ENCODE measurements around the gene TACC2. TPM values are rescaled to one million over a fixed set of nuclear protein-coding genes. Genes with fewer than 3 reads are reported as not detected.

Gene TACC2
- total RNA-seq, 5 donors from 2014 or later (not counting 1 experiment from before 2014, with no cell fraction given), result 0.46 to 0.70 (median 0.60) TPM; not detected in 2

DNA sequence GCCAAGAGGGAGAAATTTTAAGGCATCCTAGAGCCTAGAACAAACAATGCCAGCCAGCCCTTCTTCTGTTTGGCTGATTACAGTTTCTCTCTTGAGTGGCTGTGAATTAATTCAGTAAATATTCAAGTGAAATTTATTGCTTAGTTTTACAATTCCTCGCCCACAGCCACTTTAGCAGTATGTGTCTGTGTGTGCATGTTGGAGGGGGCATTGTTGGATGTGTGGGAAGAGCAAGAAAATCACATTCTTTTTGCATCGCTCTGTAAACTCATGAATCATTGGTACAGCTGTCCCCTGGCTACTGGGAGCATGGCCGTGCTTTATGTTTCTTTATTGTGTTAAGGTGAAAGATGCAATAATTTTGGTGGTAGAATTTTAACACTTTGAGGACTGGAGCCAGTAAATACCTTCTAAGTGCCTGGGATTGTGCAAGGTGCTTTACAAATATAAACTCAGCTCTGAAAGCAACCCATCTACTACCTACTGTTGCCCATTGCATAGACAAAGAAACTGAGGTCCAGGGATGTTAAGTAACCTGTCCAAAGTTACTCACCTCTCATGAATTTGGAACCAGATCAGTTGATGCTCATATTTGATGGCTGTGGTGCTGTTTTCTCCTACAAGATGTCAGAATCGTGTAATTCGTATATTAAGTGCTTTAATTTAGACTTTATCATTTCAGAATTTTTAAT is 192.2 kb downstream of the TACC2 start:
- no peaks in the 10 kb centered on the region for H3K4me1 ChIP-seq (ENCODE audit: control insufficient read depth in 1 of 2, extremely low read depth in 1 of 2, insufficient read depth in 2 of 2, low read length in 2 of 2)
- WGBS (ENCODE audit: insufficient coverage), result 100% methylated on average over 1 of the region's 5 CpGs
- POLR2A ChIA-PET, result no interaction called here

DNA sequence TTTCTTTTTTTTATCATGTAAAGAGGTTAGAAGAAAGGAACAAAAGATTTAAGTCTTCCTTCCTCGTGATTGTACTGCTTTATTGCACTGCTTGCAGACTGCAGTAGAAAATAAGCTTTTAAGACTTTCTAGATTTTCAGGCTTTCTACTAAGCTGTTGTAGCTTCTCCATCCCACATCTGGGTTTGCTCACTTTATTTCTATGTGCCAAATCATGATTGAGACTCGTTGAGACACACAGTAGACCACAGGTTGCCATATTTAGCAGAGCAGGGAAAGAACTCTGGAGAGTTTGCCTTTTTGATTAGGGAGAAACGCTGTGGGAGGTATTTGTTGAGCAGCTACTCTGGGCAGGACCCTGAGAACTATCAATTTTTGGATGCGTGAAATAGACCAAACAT is 192.9 kb downstream of the TACC2 start:
- ATAC-seq (replicated peaks in 1 of 4) (no peak), DNase-seq (no peak)
- POLR2A ChIA-PET, result no interaction called here

More for the DNA sequence above, 192.2 kb downstream of the TACC2 start:
- Mint-ChIP-seq H3K36me3 (no peaks in the 10 kb centered on the region), H3K27me3 (peaks cover 3 to 14% of the 10 kb centered on the region in 2 donors), H3K27ac (no peak overlapping the region), H3K4me1 (no peaks in the 10 kb centered on the region), H3K4me3 (no peak overlapping the region), H3K9me3 (no peaks in the 10 kb centered on the region)
- H3K4me3 ChIP-seq (ENCODE audit: control insufficient read depth in 1 of 2, extremely low read depth in 1 of 2, low read length in 1 of 2), result no peak overlapping the region
- H3K27ac ChIP-seq (ENCODE audit: low read length), result no peak overlapping the region
- ATAC-seq (replicated peaks in 1 of 4) (no peak), DNase-seq (no peak)
- H3K36me3 ChIP-seq (ENCODE audit: control insufficient read depth in 2 of 2, extremely low read depth in 1 of 2, insufficient read depth in 1 of 2, low read length in 1 of 2), result no peaks in the 10 kb centered on the region
- H3K9me3 ChIP-seq, result no peaks in the 10 kb centered on the region
- CTCF ChIA-PET, result no interaction called here
- no peaks in the 10 kb centered on the region for H3K27me3 ChIP-seq (replicated peaks in 1 of 2; ENCODE audit: control insufficient read depth in 2 of 2, extremely low read depth in 1 of 2, insufficient read depth in 2 of 2, low read length in 1 of 2)

GRCh38 chr10:122182308-122182707 is 193.3 kb downstream of the TACC2 start:
- CTCF ChIA-PET, result interaction anchor here in 1 of 2 donors (0.6 kb wide), 1 partner anchor 168 kb away, joined by 5 read pairs; no protein-coding TSS in a partner anchor
- H3K27ac Mint-ChIP-seq, result no peak overlapping the region
- Histone ChIP-seq H3K4me1 (ENCODE audit: control insufficient read depth in 1 of 2, extremely low read depth in 1 of 2, insufficient read depth in 2 of 2, low read length in 2 of 2) (no peaks in the 10 kb centered on the region), H3K27me3 (replicated peaks in 1 of 2; ENCODE audit: control insufficient read depth in 2 of 2, extremely low read depth in 1 of 2, insufficient read depth in 2 of 2, low read length in 1 of 2) (no peaks in the 10 kb centered on the region), H3K27ac (ENCODE audit: low read length) (no peak overlapping the region), H3K4me3 (ENCODE audit: control insufficient read depth in 1 of 2, extremely low read depth in 1 of 2, low read length in 1 of 2) (no peak overlapping the region), H3K36me3 (ENCODE audit: control insufficient read depth in 2 of 2, extremely low read depth in 1 of 2, insufficient read depth in 1 of 2, low read length in 1 of 2) (no peaks in the 10 kb centered on the region), H3K9me3 (no peaks in the 10 kb centered on the region)
- no peaks in the 10 kb centered on the region for H3K9me3 Mint-ChIP-seq
- ATAC-seq (replicated peaks in 1 of 4) (no peak), DNase-seq (no peak)
- peaks cover 4 to 13% of the 10 kb centered on the region in 2 donors for H3K27me3 Mint-ChIP-seq
- H3K36me3 Mint-ChIP-seq, result no peaks in the 10 kb centered on the region
- H3K4me1 Mint-ChIP-seq, result no peaks in the 10 kb centered on the region
- H3K4me3 Mint-ChIP-seq, result no peak overlapping the region
- POLR2A ChIA-PET, result no interaction called here
- WGBS (ENCODE audit: insufficient coverage), result 77% methylated on average over 4 of the region's 6 CpGs

More for the DNA sequence above, 192.9 kb downstream of the TACC2 start:
- Mint-ChIP-seq H3K4me3 (no peak overlapping the region), H3K9me3 (no peaks in the 10 kb centered on the region), H3K27ac (no peak overlapping the region), H3K36me3 (no peaks in the 10 kb centered on the region), H3K27me3 (peaks cover 3 to 14% of the 10 kb centered on the region in 2 donors), H3K4me1 (no peaks in the 10 kb centered on the region)
- no peaks in the 10 kb centered on the region for H3K4me1 ChIP-seq (ENCODE audit: control insufficient read depth in 1 of 2, extremely low read depth in 1 of 2, insufficient read depth in 2 of 2, low read length in 2 of 2)
- no peak overlapping the region for H3K4me3 ChIP-seq (ENCODE audit: control insufficient read depth in 1 of 2, extremely low read depth in 1 of 2, low read length in 1 of 2)
- no peaks in the 10 kb centered on the region for H3K36me3 ChIP-seq (ENCODE audit: control insufficient read depth in 2 of 2, extremely low read depth in 1 of 2, insufficient read depth in 1 of 2, low read length in 1 of 2)
- H3K9me3 ChIP-seq, result no peaks in the 10 kb centered on the region
- CTCF ChIA-PET, result interaction anchor here in 1 of 2 donors (0.6 kb wide), 1 partner anchor 168 kb away, joined by 5 read pairs; no protein-coding TSS in a partner anchor
- no peaks in the 10 kb centered on the region for H3K27me3 ChIP-seq (replicated peaks in 1 of 2; ENCODE audit: control insufficient read depth in 2 of 2, extremely low read depth in 1 of 2, insufficient read depth in 2 of 2, low read length in 1 of 2)
- 41% methylated on average over 4 of the region's 4 CpGs for WGBS (ENCODE audit: insufficient coverage)
- no peak overlapping the region for H3K27ac ChIP-seq (ENCODE audit: low read length)

GRCh38 chr10:122184254-122184653 is 195.3 kb downstream of the TACC2 start:
- POLR2A ChIA-PET, result no interaction called here
- H3K27me3 ChIP-seq (replicated peaks in 1 of 2; ENCODE audit: control insufficient read depth in 2 of 2, extremely low read depth in 1 of 2, insufficient read depth in 2 of 2, low read length in 1 of 2), result peaks cover 0 to 5% of the 10 kb centered on the region in 2 experiments
- Mint-ChIP-seq H3K27ac (no peak overlapping the region), H3K4me3 (no peak overlapping the region), H3K27me3 (peaks cover 4 to 5% of the 10 kb centered on the region in 2 donors), H3K36me3 (no peaks in the 10 kb centered on the region), H3K9me3 (no peaks in the 10 kb centered on the region), H3K4me1 (no peaks in the 10 kb centered on the region)
- H3K27ac ChIP-seq (ENCODE audit: low read length), result no peak overlapping the region
- CTCF ChIA-PET, result no interaction called here
- ATAC-seq (replicated peaks in 1 of 4) (no peak), DNase-seq (no peak)
- no peak overlapping the region for H3K4me3 ChIP-seq (ENCODE audit: control insufficient read depth in 1 of 2, extremely low read depth in 1 of 2, low read length in 1 of 2)
- WGBS (ENCODE audit: insufficient coverage), result 82% methylated on average over 3 of the region's 6 CpGs
- H3K36me3 ChIP-seq (ENCODE audit: control insufficient read depth in 2 of 2, extremely low read depth in 1 of 2, insufficient read depth in 1 of 2, low read length in 1 of 2), result no peaks in the 10 kb centered on the region
- no peaks in the 10 kb centered on the region for H3K4me1 ChIP-seq (ENCODE audit: control insufficient read depth in 1 of 2, extremely low read depth in 1 of 2, insufficient read depth in 2 of 2, low read length in 2 of 2)
- no peaks in the 10 kb centered on the region for H3K9me3 ChIP-seq

- Histone ChIP-seq H3K4me1 (ENCODE audit: control insufficient read depth in 1 of 2, extremely low read depth in 1 of 2, insufficient read depth in 2 of 2, low read length in 2 of 2) (no peaks in the 10 kb centered on the region), H3K27ac (ENCODE audit: low read length) (no peak overlapping the region), H3K36me3 (ENCODE audit: control insufficient read depth in 2 of 2, extremely low read depth in 1 of 2, insufficient read depth in 1 of 2, low read length in 1 of 2) (no peaks in the 10 kb centered on the region), H3K9me3 (no peaks in the 10 kb centered on the region), H3K27me3 (replicated peaks in 1 of 2; ENCODE audit: control insufficient read depth in 2 of 2, extremely low read depth in 1 of 2, insufficient read depth in 2 of 2, low read length in 1 of 2) (peaks cover 0 to 6% of the 10 kb centered on the region in 2 experiments), H3K4me3 (ENCODE audit: control insufficient read depth in 1 of 2, extremely low read depth in 1 of 2, low read length in 1 of 2) (no peak overlapping the region)
- Mint-ChIP-seq H3K27me3 (peaks cover 3 to 5% of the 10 kb centered on the region in 2 donors), H3K4me3 (no peak overlapping the region), H3K36me3 (no peaks in the 10 kb centered on the region), H3K27ac (no peak overlapping the region), H3K4me1 (no peaks in the 10 kb centered on the region), H3K9me3 (no peaks in the 10 kb centered on the region)
- WGBS (ENCODE audit: insufficient coverage), result no CpG with 5 or more reads among the region's 4 CpGs
- ATAC-seq (replicated peaks in 1 of 4) (no peak), DNase-seq (no peak)
- ChIA-PET POLR2A (no interaction called here), CTCF (no interaction called here)
Observed at GRCh38 chr10:122185643-122186042, 196.7 kb downstream of the TACC2 start.

DNA sequence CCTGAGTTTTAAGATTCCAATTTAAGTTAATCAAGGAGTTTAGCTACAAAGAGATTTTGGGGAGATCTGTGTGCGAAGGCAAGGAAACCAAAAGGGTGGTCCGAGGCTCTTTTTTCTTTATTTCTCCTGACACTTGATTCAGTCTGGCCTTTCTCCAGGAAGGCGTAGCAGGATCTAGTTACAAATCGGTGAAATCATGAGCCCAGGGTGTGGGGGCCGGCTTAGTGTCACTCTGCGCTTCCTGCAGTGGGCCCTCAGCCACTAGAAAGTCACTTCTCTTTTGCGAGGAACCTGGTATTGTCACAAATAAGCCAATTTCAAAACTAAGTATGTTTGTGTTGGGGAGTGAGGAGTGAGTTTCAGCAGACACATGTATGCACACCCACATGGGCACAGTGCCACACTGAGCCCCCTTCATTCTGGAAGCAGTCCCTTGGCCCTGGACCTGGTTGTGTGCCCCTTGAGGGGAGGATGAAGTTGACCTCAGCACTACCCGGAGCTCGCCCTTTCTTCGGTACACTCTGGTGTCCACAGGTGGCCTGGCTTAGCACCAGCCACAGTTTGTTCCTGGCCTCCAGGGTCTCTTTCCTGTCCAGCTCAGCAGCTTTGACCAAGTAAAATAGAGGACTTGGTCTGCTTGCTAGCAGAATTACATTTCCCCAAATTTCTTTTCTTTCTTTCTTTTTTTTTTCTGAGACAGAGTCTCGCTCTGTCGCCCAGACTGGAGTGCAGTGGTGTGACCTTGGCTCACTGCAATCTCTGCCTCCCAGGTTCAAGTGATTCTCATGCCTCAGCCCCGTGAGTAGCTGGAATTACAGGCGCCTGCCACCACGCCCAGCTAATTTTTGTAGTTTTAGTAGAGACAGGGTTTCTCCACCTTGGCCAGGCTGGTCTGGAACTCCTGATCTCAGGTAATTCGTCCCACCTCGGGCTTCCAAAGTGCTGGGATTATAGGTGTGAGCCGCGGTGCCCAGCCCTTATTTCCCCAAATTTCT is 198.2 kb downstream of the TACC2 start:
- Histone ChIP-seq H3K4me1 (ENCODE audit: control insufficient read depth in 1 of 2, extremely low read depth in 1 of 2, insufficient read depth in 2 of 2, low read length in 2 of 2) (no peaks in the 10 kb centered on the region), H3K36me3 (ENCODE audit: control insufficient read depth in 2 of 2, extremely low read depth in 1 of 2, insufficient read depth in 1 of 2, low read length in 1 of 2) (no peaks in the 10 kb centered on the region), H3K9me3 (no peaks in the 10 kb centered on the region), H3K4me3 (ENCODE audit: control insufficient read depth in 1 of 2, extremely low read depth in 1 of 2, low read length in 1 of 2) (no peak overlapping the region), H3K27me3 (replicated peaks in 1 of 2; ENCODE audit: control insufficient read depth in 2 of 2, extremely low read depth in 1 of 2, insufficient read depth in 2 of 2, low read length in 1 of 2) (peaks cover 0 to 6% of the 10 kb centered on the region in 2 experiments), H3K27ac (ENCODE audit: low read length) (no peak overlapping the region)
- Mint-ChIP-seq H3K4me3 (no peak overlapping the region), H3K9me3 (no peaks in the 10 kb centered on the region), H3K27me3 (peaks cover 0 to 5% of the 10 kb centered on the region in 2 donors), H3K27ac (no peak overlapping the region), H3K4me1 (no peaks in the 10 kb centered on the region), H3K36me3 (no peaks in the 10 kb centered on the region)
- ATAC-seq (replicated peaks in 1 of 4) (no peak), DNase-seq (no peak)
- CTCF ChIA-PET, result no interaction called here
- 77% methylated on average over 5 of the region's 19 CpGs for WGBS (ENCODE audit: insufficient coverage)
- POLR2A ChIA-PET, result no interaction called here
